ENCODE results near the gene DDX47.
A peak's percentile ranks its signal among the peaks of the same experiment; 100 is the strongest.

DDX47 gene

DNA sequence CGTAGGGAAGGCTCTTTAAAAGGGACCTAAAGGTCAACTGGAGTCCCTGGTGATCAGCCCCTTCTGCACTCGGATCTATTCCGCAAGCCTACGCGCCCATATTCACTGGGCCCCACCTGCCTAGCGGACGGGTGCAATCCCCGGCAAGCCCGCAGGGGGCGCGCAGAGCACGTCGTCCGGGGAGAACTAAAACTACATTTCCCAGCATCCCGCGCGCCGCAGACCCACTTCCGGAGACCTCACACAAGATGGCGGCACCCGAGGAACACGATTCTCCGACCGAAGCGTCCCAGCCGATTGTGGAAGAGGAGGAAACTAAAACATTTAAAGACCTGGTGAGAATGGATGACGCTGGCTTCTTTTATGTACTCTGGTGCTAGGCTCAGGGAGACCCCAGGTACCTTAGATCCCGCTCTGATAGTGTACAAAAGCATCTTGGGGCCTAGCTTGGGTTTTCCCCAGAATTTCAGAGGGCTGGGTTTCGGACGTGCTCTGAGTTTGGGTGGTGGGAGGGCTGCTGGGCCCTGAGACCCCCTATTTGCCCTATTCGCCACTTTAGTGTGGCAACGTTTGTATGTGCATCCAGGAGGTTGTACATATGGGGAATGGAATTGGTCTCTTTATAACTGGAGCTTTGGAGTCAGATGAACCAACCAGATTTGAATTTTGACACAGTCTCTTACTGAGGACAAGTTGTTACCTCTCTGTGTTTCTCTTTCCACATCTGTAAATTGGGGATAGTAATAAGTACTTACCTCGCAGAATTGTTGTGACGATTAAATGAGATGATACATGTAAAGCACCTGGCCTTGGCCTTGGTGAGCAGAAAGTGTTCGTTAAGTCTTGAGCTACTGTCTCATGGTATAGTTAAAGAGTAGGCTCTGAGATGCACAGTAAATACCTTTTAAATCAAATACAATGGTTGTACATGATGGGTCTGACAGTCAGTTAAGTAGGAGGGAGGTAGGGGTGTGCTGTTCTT, at the start of gene DDX47:
DDX47 (plus strand) TSS at position 227 of the 982 bp plus-strand sequence; CDS start at position 249, 22 bp downstream.
- DNase-seq (ENCODE audit: low spot score): peak; percentile 83

DNA sequence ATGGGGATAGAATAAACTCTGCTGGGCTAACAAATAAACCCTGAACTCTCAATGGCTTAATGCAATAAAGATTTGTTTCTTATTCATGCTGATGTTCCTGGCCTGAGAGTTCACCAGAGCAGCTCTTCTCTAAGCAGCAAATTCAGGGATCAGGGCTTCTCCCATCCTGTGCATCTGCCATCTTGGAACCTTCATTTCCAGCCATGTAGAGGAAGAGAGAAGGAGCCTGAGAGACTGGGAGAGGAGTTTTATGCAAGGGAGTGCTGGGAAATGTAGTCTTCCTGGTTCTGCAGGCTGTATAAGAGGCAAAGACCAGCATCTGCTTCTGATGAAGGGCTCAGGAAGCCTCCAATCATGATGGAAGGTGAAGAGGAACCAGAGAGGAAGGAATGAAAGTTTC, 48.3 kb upstream of the DDX47 start:
- DNase-seq (ENCODE audit: low spot score): no peak

DNA sequence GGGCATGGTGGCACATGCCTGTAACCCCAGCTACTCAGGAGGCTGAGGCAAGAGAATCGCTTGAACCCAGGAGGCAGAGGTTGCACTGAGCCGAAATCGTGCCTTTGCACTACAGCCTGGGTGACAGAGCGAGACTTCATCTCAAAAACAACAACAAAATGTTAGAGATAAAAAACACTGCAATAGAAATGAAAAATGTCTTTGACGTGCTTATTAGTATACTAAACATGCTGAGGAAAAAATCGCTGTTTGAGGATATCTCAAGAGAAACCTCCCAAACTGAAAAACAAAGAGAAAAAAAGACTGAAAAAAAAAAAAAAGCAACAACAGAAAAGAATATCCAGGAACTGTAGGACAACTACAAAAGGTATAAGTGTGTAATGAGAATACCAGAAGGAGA, 42.9 kb upstream of the DDX47 start:
- no peak for DNase-seq (ENCODE audit: low spot score)

- no peak for DNase-seq (ENCODE audit: low spot score)
Measured at GRCh38 chr12:12774791-12775190, 38.4 kb upstream of the DDX47 start.

DNA sequence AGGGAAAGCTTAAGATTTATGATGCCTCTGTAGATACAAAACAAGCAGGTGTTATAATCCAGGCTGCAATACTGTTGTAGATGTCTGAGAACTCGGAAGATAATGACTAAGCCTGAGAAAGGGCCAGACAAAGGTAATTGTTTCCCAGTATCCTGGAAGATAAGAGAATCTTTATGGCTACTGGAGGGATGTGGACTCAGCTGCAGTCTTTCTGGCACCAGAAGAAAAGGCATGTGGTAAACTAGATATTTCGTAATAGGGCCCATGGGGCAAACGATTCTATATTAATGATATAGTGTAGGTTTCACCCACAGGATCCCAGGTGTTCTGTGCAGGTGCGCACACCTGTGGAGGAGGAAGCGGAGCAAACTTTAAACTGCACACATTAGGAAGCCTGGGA, 36.9 kb upstream of the DDX47 start:
- no peak for DNase-seq (ENCODE audit: low spot score)

DNA sequence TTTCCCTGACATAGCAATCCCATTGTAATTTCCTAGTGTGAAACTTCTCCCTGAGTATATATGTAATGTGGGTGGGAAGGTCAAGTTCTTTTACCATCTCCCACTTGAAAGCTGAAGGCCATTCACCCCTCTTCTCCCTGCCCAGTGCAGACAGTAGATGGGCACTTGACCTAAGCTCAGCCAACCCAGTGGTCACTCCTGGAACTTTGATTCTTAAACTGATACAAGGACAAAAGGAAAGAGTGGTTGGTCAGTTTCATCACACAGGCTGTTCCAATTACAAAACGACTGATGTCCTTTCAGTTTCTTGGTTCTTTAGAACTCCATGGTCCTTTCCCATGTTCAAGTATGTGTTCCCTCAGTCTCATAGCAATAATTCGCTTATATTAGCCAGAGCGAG, 36.1 kb upstream of the DDX47 start:
- no peak for DNase-seq (ENCODE audit: low spot score)

DNA sequence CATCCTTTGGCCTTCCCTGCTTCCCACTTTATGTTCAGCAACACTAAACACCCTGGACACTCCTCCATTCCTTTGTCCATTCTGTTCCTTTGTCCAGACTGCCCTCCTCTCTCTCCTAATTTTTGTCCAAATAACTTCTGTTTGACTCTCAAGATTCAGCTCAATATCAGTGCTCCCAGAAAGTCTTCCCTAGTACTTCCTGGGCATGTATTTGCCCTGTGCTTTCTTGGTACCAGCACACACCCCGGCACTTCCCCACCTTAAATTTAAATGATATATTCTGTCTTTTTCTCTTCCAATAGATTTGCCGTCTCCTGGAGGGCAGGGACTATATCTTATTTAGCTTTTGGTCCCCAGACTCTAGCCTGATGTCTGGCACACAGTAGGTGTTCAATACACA, 34.1 kb upstream of the DDX47 start:
- DNase-seq (ENCODE audit: low spot score): no peak

DNA sequence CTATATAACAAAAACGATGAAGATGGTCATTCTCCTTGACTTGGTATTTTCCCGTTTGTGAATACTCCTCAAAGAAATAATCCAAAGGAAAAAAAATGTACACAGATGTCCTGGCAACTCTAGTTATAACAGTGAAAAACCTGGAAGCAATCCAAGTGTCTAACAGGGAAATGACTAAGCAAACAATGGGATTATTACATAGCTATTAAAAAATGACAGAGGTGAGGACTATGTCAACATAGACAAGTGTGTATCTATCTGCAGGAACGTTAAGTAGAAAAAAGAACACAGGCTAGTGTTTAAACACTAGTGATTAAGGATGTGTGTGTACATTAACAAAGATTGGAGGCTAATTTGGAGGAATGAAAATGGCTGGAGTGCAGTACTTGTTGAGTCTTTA, 33.6 kb upstream of the DDX47 start:
- DNase-seq (ENCODE audit: low spot score): peak; percentile 25

GRCh38 chr12:12784116-12784515, 29.0 kb upstream of the DDX47 start:
- no peak for DNase-seq (ENCODE audit: low spot score)

DNA sequence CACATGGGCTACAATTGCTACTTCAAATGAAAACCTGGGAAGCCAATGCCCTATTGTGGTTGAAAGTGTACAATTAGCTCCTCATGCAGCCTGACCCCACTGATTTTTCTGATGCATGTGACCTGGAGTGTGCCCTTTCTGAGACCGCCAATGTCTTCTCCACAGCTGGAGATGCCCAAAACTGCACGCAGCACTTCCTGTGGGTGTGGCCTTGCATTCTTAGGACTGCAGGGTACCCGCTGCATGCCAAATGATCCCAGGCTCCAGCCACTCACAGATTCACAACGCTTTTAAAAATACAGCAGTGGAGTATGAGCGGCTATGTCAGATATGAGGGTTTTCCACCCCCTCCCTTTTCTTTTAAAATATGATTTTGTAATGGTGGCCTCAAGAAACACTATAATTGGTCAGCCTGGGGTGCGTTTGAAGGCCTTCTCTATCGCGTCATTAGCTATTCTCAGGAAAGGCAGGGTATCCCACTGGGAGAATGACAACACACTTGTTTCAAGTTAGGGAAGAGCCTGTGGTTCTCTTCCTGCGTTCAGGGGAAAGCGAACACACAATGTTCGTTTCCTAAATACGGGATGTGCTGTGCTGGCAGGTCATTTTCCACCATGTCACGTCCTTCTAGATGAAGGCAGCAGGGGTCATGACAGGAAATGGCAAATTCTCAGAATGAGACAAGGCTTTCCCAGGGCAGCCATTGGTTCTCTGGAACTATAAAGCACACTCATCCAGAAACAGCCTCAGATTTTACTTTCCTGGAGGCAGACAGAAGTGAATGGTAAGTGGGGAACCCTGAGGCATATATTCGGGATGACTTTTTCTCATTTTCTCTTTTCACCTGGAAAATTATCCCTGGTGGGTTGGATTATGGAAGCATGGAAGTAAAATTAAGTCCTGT, 28.0 kb upstream of the DDX47 start, which contains the start of gene APOLD1:
APOLD1 (plus strand) TSS at position 749 of the 904 bp plus-strand sequence; CDS start at position 782, 33 bp downstream.
- peak; percentile 84 for DNase-seq (ENCODE audit: low spot score)

GRCh38 chr12:12786351-12786705, 26.8 kb upstream of the DDX47 start:
- no peak for DNase-seq (ENCODE audit: low spot score)

DNA sequence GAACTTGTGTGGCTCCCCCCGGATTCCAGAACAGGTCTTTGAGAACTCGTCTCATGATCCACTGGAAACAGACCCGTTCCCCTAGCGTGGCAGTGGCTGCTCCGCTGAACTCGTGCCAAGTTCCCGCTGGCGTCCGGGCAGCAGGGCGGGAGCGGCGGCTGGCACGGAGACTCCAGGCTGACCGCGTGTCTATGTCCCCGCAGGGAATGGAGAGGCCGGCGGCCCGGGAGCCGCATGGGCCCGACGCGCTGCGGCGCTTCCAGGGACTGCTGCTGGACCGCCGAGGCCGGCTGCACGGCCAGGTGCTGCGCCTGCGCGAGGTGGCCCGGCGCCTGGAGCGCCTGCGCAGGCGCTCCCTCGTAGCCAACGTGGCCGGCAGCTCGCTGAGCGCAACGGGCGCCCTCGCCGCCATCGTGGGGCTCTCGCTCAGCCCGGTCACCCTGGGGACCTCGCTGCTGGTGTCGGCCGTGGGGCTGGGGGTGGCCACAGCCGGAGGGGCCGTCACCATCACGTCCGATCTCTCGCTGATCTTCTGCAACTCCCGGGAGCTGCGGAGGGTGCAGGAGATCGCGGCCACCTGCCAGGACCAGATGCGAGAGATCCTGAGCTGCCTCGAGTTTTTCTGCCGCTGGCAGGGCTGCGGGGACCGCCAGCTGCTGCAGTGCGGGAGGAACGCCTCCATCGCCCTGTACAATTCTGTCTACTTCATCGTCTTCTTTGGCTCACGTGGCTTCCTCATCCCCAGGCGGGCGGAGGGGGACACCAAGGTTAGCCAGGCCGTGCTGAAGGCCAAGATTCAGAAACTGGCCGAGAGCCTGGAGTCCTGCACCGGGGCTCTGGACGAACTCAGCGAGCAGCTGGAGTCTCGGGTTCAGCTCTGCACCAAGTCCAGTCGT, 26.2 kb upstream of the DDX47 start:
- peak; percentile 93 for DNase-seq (ENCODE audit: low spot score)

DNA sequence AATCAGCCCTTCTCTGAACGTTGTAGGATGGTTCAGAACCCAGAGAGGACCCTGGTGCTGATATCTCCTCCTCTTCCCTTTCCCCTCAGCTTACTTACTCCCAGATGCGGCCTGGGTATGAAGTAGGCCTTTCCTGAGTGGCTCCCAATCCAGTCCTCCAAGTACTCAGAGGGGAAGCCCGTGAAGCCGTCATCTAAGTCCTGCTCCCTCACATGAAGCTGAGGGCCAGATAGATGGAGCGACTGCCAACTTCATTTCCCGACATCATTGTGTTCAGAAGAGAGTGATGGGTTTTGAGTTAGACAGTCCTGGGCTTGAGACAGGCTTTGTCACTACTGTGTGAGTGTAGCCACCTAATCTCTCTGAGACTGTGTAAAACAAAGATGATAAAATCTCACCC, 25.0 kb upstream of the DDX47 start:
- DNase-seq (ENCODE audit: low spot score): no peak

GRCh38 chr12:12788675-12789368, 24.3 kb upstream of the DDX47 start:
- peak; percentile 51 for DNase-seq (ENCODE audit: low spot score)

DNA sequence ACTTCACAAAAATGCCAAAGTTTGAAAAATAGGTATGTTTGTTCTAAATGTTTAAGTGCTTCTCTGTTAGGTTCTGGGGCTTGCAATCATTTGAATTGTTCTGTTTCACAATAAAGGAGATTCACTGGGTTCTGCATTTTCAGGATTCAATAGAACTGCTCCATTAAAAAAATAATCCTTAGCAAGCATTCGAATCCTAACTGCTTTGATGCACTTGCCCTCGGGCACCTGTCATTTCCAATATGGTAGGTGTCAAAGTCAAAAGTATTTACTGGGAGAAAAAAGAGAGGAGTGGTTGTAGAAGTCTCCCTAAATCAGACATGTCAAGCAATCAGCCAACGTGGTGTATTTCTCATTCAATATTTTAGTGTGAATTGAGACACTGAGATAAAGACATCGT, 22.2 kb upstream of the DDX47 start:
- DNase-seq (ENCODE audit: low spot score): no peak

DNA sequence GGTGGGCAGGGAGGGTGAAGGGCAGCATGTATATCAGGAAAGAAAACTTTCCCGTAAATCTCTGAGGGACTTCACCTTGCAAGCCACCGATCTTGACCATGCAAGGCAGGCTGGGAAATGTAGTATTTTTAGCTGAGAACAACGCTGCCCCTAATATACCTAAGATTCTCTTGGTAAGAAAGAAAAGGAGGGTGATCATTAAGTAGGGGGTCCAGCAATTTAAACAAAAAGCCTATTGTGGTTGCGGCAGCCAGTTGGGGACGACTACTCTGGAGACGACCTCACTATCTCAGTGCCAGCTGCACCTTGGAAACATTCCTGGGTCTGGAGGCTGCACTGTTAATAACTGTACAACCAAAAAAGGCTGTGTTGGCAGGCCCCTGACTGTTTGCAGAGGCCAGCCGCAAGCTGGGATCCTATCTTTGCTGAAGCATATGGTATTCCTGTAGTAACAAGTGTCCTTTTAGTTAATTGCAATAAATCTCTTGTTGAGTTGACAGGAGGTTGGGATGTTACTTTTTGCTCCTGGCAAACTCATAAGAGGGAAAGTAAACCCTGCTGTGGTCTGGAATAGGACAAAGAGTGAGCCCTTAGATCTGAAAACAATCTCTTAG, 21.3 kb upstream of the DDX47 start:
- no peak for DNase-seq (ENCODE audit: low spot score)

- no peak for DNase-seq (ENCODE audit: low spot score)
Measured at GRCh38 chr12:12792421-12792820, 20.7 kb upstream of the DDX47 start.

- DNase-seq (ENCODE audit: low spot score): no peak
Measured at GRCh38 chr12:12794686-12795085, 18.5 kb upstream of the DDX47 start.

DNA sequence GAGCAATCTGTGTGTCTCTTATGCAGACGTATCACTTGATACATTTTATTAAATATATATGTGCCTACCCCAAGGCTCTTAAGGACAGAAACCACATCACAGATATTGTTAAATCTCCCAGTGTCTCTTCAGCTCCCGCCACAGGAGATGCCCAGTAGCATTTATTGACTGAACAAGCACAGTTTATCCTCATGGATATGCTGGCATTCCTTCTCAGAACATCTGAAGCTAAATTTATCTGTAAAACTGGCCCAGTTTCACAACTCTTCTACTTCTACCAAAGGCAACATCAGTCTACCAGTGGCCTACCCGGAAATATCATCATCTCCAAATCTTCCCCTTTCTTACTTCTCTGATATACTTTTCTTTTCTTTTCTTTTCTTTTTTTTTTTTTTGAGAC, 17.0 kb upstream of the DDX47 start:
- no peak for DNase-seq (ENCODE audit: low spot score)

GRCh38 chr12:12796928-12797793, 16.0 kb upstream of the DDX47 start:
- DNase-seq (ENCODE audit: low spot score): no peak
